Fibroblast of pulmonary artery (primary cell): ENCODE data around the gene PRELID3B.

Experiments used
- DNase-seq: peaks from one replicate; pipeline ENCODE4 v3.0.0-alpha.2; 2010; ENCODE audit warnings: low read depth
- H3K4me3 ChIP-seq: replicated peaks from 2 replicates; pipeline ENCODE4 v1.5.1; 2011; ENCODE audit warnings: low read depth, mild to moderate bottlenecking, control low read depth, low read length, moderate library complexity
- CTCF ChIP-seq: IDR thresholded peaks from 2 replicates; pipeline ENCODE4 v1.5.1; 2011; ENCODE audit warnings: mild to moderate bottlenecking, control low read depth, low read length, inconsistent platforms; ENCODE audit errors: missing control alignments

The PRELID3B gene

GRCh38 chr20:58996226-58996611, 46.4 kb downstream of the PRELID3B start:
- no peak overlapping the region for H3K4me3 ChIP-seq
- no peak for TF ChIP-seq CTCF
- no peak for DNase-seq

- DNase-seq: no peak
- no peak overlapping the region for H3K4me3 ChIP-seq
- no peak for TF ChIP-seq CTCF
Observed at GRCh38 chr20:58995461-58996225, 46.9 kb downstream of the PRELID3B start.

GRCh38 chr20:58994390-58995159, 48.0 kb downstream of the PRELID3B start:
- no peak overlapping the region for H3K4me3 ChIP-seq
- no peak for DNase-seq
- no peak for TF ChIP-seq CTCF

- no peak for DNase-seq
- H3K4me3 ChIP-seq: no peak overlapping the region
- TF ChIP-seq CTCF: no peak
Observed at GRCh38 chr20:58993332-58994248, 49.0 kb downstream of the PRELID3B start.

- no peak overlapping the region for H3K4me3 ChIP-seq
- no peak for DNase-seq
- no peak for TF ChIP-seq CTCF
Observed at GRCh38 chr20:58992911-58993310, 49.7 kb downstream of the PRELID3B start.

GRCh38 chr20:58991715-58992114, 50.9 kb downstream of the PRELID3B start:
- no peak for TF ChIP-seq CTCF
- no peak for DNase-seq
- H3K4me3 ChIP-seq: no peak overlapping the region
